ENCODE measurements around the gene CPNE2.

- TF ChIP-seq CTCF (IDR thresholded peaks at IDR 0.05) (no peak), TCF7L2 (IDR thresholded peaks at IDR 0.05; ENCODE audit: low read depth, low read length) (no peak), REST (IDR thresholded peaks at IDR 0.05; ENCODE audit: insufficient read depth in 1 of 2, low read depth in 2 of 2, low read length in 1 of 2) (no peak)
Observed at GRCh38 chr16:57108432-57108831, 16.0 kb downstream of the CPNE2 start.
